AG04450 (cell line): Measurements from ENCODE around the gene FRMD8. TPM values are rescaled to one million over a fixed set of nuclear protein-coding genes. Genes with fewer than 3 reads are reported as not detected.

Experiments used
- CTCF ChIA-PET: fragments of 300-600, 350-600 bp; formaldehyde crosslinking; extraction: SDS; loops from one replicate; lab custom pipeline; 2022; ENCODE audit warnings: antibody characterized with exemption, inconsistent platforms; lab: Charles Lee
- POLR2A ChIA-PET: fragments of 350-600 bp; formaldehyde crosslinking; extraction: SDS; loops from one replicate; lab custom pipeline; 2021; ENCODE audit warnings: antibody characterized with exemption, inconsistent platforms; lab: Yijun Ruan, JAX
- DNase-seq: peaks from one replicate; pipeline ENCODE4 v3.0.0-alpha.2; 2011; ENCODE audit warnings: low read depth, low spot score
- H3K27ac ChIP-seq: one replicate; pipeline ENCODE4 v1.5.1; 2012; ENCODE audit warnings: low read depth, low read length, control low read depth
- H3K27me3 ChIP-seq: one replicate; pipeline ENCODE4 v1.6.0; 2012; ENCODE audit warnings: low read length; ENCODE audit not compliant: control insufficient read depth, insufficient read depth
- H3K4me3 ChIP-seq: 2 replicates; pipeline ENCODE4 v1.5.1; 2011; ENCODE audit warnings: mild to moderate bottlenecking, low read depth, low read length, control low read depth
- H3K9me3 ChIP-seq: 2 replicates; pipeline ENCODE4 v1.5.1; 2012; ENCODE audit warnings: low read length; ENCODE audit not compliant: control insufficient read depth, insufficient read depth
- CTCF ChIP-seq: IDR thresholded peaks from 2 replicates; pipeline ENCODE4 v1.5.1; 2011; ENCODE audit warnings: low read depth, low read length, control low read depth, inconsistent platforms
- polyA plus RNA-seq: library from polyadenylated mRNA; depleted of rRNA; stranded (reverse); fragments of >200 nt; gene quantifications from 2 replicates; pipeline ENCODE4 v1.2.3, GENCODE V29; 2011

Gene FRMD8
- polyA plus RNA-seq, 1 experiment: 10.7 TPM

DNA sequence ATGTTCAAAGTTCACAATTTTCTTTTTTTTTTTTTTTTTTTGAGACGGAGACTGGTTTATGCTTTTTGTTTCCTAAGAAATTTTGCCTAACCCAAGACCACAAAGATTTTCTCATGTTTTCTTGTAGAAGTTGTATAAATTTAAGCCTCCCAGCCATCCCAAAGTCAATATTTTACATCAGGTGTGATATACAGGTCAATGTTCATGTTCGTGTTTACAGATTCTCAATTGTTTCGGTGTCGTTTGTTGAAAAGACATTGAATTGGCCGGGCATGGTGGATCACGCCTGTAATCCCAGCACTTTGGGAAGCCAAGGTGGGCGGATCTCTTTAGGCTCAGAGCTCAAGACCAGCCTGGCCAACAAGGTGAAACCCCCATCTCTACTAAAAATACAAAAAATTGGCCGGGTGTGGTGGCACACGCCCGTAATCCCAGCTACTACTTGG, 15.4 kb downstream of the FRMD8 start:
- CTCF ChIA-PET: interaction anchor here (0.7 to 2.0 kb wide), 2 partner anchors 14 to 21 kb away, joined by 4 to 9 read pairs; no protein-coding TSS in a partner anchor

GRCh38 chr11:65402790-65403189, 16.4 kb downstream of the FRMD8 start:
- Histone ChIP-seq H3K9me3 (no peaks in the 10 kb centered on the region), H3K4me3 (no peak overlapping the region), H3K27me3 (no peaks in the 10 kb centered on the region), H3K27ac (no peak overlapping the region)
- DNase-seq: no peak
- no peak for TF ChIP-seq CTCF
- CTCF ChIA-PET: interaction anchor here (2.0 kb wide), 1 partner anchor 13 kb away, joined by 9 read pairs; no protein-coding TSS in a partner anchor
- POLR2A ChIA-PET: interaction anchor here (0.9 kb wide), 1 partner anchor 105 kb away, joined by 3 read pairs; no protein-coding TSS in a partner anchor

More for the DNA sequence above, 15.4 kb downstream of the FRMD8 start:
- Histone ChIP-seq H3K4me3 (no peak overlapping the region), H3K9me3 (no peaks in the 10 kb centered on the region), H3K27me3 (no peaks in the 10 kb centered on the region), H3K27ac (no peak overlapping the region)
- TF ChIP-seq CTCF: no peak
- POLR2A ChIA-PET: interaction anchor here (0.7 kb wide), 1 partner anchor 14 kb away, joined by 13 read pairs; no protein-coding TSS in a partner anchor
- DNase-seq: no peak

DNA sequence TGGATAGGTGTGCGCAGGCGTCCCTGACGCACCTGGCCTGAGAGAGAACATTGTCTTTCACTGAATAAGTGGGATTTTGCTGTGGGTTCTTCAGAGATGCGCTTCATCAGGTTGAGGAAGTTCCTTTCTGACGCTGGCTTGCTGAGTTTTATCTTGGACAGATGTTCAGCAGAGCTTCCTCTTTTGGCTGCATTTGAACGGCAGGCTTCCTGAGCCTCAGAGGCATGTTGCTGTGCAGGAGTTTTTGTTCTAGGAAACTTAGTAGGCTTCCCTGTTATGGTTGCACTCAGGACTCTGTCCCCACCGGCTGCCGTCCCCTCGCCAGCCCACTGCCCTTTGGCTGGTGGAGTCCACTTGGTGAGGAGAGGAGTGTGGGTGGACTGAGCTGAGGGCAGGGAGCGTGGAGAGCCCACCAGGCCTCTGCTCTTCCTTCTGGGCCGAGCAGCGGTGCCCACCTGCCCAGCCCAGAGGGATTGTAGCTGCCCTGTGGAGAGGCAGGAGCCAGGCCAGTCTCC, 17.2 kb downstream of the FRMD8 start:
- ChIA-PET POLR2A (no interaction called here), CTCF (interaction anchor here (2.0 kb wide), 1 partner anchor 13 kb away, joined by 9 read pairs; no protein-coding TSS in a partner anchor)
- Histone ChIP-seq H3K27ac (no peak overlapping the region), H3K27me3 (no peaks in the 10 kb centered on the region), H3K9me3 (no peaks in the 10 kb centered on the region), H3K4me3 (no peak overlapping the region)
- DNase-seq: no peak
- no peak for TF ChIP-seq CTCF

DNA sequence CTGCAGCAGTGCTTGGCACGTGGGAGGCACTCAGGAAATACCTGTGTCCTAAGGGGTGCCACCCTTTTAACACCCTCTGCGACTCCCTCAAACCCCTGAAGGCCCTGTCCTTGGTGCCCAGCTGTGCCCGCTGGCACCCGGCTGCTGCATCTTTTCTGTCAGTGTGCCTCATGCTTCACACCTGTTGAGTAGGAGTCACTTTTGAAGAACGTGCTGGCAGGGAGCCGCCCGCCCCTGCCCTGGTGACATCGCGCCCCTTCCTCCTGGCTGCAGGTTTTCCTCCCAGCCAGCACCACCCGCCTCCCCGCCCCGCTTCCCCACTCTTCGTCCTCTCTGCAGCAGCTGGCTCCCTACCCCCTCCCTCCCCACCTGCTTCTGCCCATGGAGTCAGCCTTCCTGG, 17.8 kb downstream of the FRMD8 start:
- no peak overlapping the region for H3K4me3 ChIP-seq
- CTCF ChIA-PET: interaction anchor here (0.7 kb wide), 1 partner anchor 12 kb away, joined by 3 read pairs; no protein-coding TSS in a partner anchor
- no peak overlapping the region for H3K27ac ChIP-seq
- no peak for DNase-seq
- H3K9me3 ChIP-seq: no peaks in the 10 kb centered on the region
- no peak for TF ChIP-seq CTCF
- POLR2A ChIA-PET: no interaction called here
- H3K27me3 ChIP-seq: no peaks in the 10 kb centered on the region

DNA sequence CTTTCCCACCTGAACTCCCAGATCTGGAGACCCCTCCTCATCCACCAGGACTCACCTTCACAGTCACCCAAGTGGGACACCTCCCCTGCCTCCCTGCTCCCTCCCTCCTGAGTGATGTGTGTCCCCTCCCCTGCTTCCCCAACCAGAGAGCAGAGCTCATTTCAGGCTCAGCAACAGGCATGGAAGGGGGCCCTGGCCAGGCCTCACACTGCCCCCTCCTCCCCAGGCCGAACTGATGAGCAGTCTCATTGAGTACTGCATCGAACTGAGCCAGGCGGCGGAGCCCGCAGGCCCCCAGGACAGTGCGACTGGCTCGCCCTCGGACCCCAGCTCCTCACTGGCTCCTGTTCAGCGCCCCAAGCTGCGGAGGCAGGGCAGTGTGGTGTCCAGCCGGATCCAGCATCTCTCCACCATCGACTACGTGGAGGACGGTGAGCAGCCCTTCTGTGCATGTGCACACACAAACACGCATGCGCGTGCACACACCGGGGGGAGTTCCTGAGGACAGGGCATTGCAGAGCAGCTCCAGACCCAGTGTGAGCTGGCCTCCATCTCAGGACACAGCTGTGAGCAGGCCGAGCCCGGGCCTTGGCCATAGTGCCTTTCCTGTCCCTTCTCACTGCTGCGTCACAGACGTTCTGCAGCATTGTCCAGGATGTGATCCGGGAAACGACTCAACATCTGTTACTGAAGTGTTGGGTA, 18.4 kb downstream of the FRMD8 start:
- POLR2A ChIA-PET: no interaction called here

More for the DNA sequence above, 18.4 kb downstream of the FRMD8 start:
- Histone ChIP-seq H3K27ac (no peak overlapping the region), H3K4me3 (no peak overlapping the region), H3K9me3 (no peaks in the 10 kb centered on the region), H3K27me3 (no peaks in the 10 kb centered on the region)
- no peak for DNase-seq
- TF ChIP-seq CTCF: no peak
- CTCF ChIA-PET: interaction anchor here (0.7 to 3.0 kb wide), 2 partner anchors 12 kb away, joined by 3 to 18 read pairs; no protein-coding TSS in a partner anchor
